Stimulated activated CD4-positive, alpha-beta T cell treated with anti-CD3 and anti-CD28 coated beads, Interleukin-2, amount 100 ng/mL, for 4 hours (primary cell): ENCODE results near the gene FEZF2.

ENCODE experiments used
- DNase-seq: peaks from one replicate; pipeline ENCODE4 v3.0.0-alpha.2; 2020; ENCODE audit warnings: low read depth

FEZF2 gene

DNA sequence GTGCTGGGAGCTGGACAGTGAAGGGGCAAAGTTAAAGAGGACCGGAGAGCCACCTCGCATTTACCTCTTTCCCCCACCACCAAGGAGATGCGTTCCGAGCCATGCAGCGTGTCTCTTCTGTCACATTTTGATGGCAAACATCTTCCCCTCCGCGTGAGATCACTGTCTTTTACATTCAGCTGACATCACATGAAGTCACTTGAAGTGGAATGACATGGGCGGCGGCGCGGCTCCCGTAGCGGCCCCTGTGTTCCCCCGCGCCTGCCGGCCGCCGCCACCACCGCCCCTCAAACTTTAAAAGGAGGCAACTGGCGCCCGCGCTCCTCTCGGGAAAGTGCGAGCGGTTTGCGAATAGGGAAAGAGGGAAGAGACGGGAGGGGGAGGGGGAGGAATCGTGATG lies at the start of gene FEZF2:
FEZF2 (minus strand) TSS at position 336 of the 400 bp plus-strand sequence. CDS start 682 bp downstream, outside the sequence.
- DNase-seq, result no peak

DNA sequence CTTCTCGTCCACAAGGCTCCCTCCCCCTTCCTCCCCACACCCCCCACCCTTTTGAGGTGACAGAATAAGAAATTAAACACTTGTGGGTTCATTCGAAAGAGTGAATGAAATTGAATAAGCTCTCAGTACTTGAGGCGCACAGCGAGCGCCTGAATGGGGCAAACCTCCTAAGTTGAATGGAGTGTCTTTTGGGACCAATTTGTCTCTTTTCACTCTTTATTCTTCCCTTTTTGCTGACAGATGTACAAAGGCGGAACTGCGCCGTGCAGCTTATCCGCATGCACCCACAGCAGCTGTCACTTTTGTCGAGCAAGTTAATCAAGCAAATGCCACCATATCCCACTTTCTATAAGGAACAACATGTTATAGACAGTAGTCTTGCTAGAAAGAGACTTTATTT lies 47.9 kb upstream of the FEZF2 start:
- no peak for DNase-seq

DNA sequence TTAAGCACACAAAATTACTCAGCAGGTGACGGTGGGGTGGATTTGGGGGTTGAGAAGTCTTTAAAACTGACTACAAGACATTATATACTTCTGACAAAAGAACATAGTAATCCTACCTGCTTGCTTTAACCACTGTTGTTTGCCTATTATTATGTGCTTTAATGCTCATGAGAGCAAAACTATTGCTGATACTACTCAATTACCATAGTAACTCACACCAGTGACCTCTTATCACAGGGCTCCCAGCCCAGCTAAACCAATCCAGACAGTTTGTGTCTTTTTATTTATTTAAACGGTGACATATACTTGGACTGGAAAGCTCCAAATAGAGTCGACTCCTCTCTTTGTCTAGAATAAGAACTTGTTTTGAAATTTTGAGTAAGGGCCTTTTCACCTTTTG lies 42.8 kb upstream of the FEZF2 start:
- no peak for DNase-seq

DNA sequence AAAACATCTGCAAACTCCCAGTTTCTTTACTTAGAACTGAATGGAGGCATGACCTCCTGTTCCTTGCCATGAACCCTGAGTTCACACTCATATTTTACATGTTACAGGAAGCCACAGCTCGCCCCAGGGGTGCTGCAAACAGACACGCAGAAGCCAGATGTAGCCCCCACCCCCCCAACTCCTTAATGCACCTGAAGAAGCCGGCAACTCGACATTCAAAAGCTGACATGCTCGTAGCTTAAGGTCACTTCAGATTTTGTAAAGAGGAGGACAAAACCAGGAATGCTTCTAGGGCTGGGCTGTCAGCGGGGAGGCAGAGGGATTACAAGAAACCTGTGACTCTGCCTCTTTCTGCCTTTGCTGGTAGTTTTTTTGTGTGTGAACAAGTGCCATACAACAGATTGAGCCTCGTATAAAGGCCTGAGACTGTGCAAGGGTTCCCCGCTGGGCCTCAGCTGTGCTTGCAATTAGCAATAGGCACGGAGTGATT lies 42.0 kb upstream of the FEZF2 start:
- DNase-seq, result no peak

DNA sequence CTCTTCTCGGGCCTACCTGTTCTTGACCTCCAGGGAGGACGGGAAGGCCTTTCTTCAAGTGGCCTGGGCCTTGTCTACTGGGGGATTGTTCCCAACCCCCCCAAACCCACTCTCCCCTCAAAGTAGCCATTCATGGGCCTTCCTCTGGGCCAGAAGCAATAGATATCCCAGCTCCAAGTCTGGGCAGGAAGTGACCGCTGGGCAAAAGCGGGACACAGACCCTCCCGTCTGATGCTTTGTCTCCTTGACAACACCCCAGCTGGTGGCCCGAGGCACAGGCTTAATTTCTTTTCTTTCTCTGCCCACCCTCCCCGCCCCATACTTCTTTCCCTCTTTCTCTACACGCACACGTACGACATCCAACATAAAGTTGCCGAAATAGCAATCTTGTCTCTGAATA lies 41.4 kb upstream of the FEZF2 start:
- DNase-seq, result no peak

DNA sequence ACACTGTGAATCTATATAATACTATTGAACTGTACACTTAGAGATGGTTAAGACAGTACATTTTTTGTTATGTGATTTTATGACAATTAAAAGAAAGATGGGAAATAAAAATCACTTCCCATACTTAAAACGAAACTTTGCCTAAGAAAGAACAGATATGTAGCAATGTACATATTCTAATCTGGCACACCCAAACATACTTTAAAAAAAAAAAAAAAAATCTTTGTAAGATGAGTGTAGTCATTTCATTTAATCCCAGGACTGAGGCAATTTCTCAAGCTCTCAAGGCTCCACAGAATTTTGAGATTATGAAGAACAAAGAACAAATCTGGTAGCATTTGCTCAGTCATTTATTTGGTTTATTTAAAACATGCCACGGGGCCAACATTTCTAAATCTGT lies 40.3 kb upstream of the FEZF2 start:
- DNase-seq, result no peak

DNA sequence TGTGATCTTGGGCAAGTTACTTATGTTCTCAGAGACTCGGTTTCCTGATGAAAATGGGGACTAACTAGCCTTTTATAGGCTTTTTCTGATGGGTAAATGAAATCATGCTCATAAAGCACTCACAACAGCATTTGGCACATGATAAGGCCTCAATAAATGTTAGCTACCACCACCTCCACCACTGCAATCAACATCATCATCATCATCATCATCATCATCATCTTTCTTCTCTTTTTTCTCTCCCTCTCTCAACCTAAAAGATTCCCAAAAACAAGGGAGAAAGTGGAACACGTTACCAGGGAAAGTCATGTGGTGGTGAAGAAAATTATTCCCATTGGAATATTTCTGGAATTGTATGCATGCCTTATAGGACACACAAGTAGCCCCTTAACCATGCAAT lies 33.6 kb upstream of the FEZF2 start:
- no peak for DNase-seq

DNA sequence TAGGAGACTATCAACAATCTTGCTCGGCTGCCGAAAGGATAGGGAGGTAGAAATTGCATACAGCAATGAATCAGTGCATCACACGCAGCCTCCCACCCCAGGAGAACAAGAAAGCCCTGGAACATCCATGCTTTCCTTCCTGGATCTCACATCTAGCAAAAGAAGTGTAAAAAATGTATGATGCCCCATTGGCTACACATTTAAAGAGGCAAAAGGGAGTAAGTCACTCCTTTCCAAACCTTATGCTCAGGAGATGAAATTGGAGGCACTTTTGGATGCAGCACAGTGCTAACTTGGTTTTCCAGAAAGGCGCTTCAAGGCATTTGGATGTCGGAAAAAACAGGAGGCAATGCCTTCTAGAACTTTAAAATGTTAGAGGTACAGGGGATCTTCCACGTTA lies 32.2 kb upstream of the FEZF2 start:
- DNase-seq, result no peak

DNA sequence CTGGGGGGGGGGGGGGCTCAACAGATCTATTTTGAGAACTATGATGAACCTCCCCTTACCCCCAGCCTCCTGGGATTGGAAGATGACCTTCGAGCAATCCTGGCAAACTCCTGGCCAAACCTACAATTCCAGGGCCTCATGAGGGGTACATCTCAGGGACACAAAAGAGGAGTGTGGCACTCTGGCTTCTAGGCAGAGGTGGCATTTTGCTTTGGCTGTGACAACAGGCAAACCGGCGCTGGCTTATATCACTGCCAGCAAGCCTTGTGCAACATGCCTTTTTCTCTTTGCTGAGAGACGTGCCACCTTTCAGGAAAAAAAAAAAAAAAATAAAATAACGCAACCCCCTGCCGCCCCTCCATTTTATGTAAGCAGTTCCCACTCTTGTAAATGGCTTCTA lies 31.8 kb upstream of the FEZF2 start:
- DNase-seq, result no peak

DNA sequence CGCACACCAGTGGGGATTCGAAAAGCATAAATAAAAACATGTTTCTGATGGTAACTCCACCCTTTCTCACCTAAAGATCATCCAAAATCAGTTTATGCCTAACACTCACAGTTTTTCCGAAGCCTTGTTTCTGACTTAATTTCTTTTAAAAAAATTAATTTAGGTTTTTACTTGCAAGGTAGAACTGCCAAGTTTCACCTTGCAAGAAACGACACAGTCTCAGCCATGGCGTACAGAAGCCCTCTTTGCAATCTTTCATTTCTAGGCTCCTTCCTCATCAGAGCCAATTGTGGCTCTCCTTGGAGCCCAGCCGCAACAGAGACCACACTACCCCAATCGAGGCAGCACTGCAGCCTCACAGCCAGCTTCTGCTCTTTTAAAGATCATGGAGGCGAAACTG lies 31.0 kb upstream of the FEZF2 start:
- no peak for DNase-seq

DNA sequence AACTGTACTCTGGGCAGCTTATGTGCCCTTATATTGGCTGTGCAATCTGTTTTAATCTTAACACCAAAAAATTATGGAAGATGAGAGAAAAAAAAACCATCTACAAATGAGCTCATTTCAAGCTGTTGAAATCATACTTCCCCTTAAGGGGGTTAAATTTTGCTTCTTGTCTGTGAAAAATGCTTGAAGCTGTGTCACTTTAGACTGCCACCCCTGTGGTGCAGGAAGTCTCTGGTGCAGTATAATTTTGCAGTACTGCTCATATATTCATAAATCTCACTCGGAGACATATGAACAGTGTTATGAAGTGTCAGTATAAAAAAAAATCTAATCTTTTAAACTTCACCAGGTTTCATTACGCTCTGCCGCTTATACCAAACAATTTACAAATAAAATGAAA lies 30.4 kb upstream of the FEZF2 start:
- no peak for DNase-seq

DNA sequence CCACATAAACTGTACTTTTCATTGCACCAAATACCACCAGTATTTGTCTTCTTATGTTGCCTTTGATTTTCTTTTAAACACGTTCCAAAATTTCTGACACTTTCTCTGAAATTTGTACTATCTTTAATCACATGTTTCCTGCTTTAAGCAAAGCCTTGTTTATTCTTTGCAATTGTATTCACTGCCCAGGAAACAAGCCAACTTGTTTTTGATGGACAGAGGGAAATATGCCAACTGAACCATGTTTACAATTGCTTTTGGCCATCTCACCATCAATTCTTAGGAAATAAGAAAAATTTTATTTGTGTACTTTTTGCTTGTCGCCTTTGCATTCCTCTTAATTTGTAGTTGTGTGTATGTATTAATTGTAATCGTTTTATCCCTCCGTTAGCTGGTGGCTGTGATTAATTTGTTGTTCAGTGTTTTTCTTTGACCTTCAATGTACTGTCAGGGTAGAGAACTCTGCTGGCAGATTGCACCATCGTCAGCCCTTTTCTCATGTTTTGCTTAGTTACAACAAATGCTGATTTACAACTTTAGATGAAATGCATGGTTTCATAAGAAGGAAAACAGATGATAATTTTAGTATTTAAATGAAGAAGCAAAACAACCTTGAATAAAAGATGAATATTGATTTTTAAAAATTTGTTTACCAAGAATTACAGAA lies 19.4 kb upstream of the FEZF2 start:
- no peak for DNase-seq

DNA sequence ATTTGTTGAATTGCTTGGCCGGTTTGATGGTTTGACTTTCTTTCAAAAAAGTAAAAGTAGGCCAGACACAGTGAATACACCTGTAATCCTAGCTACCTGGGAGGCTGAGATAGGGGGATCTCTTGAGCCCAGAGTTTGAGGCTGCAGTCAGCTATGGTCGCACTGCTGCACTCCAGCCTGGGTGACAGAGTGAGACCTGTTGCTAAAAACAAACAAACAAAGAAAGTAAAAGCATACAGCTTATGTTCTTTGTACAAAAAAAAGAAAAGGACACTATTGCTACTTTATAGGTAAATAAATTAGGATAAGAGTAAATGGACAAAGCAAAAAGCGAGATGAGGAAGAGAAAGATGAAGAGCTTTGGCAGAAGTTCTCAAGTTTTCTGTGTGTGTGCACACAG lies 13.9 kb upstream of the FEZF2 start:
- DNase-seq, result no peak

DNA sequence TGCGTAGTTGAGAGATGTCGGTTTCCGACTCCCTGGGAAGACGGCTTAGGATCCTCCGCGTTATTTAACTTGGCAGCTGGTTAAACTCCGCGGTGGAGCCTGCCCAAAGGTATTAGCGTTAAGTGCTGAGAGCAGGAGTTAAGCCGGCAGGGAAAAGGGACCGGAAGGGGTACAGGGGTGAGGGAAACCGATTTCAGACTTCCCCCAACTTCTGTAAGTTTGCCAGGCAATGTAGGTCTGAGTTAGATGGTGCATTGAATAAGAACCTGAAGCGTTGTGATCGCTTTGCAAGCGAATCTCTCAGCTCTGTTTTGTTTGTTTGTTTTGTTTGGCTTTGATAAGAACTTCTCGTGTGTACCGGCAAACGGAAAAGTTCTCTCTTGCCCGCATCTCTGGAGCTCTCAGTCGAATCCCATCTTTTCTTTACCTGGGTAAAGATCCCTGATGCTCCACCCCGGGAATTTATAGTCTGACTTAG lies 6.0 kb upstream of the FEZF2 start:
- no peak for DNase-seq

DNA sequence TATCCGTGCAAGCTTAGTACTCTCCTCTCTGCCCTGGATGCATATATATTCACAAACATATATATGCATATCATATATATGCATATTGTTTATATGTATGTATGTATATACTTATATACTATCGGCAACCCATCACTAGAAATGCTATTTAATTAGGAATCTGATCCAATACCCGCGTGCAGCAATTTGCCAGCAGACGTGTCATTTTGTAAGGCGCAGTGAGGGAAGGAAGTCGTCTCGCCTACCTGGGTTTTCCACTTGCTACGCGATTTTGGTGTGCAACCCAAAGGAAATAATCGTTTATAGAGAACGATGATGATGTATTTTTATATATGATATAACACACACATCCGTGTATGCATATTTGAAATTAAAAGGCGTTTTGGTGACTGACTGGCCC lies 5.6 kb upstream of the FEZF2 start:
- no peak for DNase-seq

DNA sequence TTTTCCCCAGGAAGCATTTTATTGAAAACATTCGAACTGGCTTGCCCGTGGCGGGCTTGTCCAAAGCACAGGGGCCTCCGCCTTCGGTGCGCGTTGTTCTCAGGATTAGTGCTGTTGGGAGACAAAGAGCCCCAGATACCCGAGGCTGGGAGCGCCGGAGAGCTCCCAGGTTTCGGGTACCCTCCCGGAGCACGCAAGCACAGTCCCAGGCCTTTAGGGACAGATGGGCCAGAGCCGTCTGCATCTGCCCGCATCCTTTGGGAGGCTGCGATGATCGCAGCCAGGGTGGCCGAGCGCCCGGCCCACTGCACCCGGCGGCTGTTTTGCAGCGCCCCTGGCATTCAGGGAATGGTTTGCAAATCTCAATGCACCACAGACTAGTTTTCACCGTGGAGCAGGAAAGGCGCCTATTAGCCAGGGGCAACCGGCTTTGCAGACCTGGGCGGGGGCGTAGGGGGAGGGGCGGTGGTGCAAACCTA lies 5.0 kb upstream of the FEZF2 start:
- DNase-seq, result no peak

DNA sequence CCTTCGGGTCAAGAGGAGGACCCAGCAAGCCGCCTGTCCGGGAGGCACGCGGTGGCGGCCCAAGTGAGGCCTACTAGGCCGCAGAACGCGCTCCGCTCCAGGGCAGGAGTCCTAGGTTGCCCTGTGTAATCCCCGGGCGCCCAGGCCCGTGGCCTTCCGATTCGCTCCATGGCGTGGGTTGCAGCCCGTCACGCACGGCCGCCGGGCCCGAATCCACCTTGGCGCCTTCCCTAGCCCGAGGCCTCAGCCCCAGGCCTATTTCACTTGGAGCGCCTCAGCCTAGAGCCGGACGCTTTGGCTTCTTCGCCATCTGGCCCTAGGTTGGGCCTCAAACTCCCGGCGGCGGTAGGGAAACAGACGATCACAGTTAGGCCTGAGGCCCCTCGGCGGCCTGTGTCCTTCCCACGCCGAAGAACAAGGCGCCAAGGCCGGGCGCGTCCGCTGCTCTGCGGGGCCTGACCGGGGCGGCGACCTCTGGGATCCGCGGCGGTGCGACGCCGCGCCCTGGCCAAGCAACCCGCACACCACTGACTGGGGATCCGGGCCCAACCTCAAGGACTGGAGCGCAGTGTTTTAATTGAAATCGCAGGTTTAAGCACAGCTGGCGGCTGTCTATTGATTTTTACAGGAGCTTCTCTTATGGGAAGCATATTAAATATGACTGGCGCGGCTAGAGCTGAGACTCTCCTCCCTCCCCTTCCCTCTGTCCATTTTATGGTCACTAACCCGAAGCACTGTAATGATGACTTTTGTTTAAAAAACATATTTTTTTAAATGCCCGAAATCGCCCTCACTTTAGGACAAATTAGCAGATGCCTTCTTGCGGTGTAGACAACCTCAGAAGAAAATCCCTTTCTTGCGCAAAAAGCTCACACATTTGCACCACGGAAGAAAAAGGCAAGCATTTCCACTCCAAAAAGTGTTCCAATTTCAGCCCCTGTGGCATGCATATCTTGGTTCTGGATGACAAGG lies 3.8 kb upstream of the FEZF2 start:
- no peak for DNase-seq

DNA sequence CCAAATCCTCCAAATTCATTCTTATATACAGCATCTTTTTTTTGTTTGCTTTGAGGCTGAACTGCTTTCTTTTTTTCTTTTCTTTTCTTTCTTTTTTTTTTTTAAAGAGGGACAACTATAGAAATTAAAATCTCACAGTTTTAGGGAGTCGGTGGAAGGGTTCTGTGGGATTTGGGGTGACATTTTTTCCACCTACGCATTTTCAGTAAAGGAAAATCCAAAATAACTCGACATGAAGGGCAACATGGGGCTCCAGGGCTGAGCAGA lies 3.0 kb upstream of the FEZF2 start:
- DNase-seq, result no peak

DNA sequence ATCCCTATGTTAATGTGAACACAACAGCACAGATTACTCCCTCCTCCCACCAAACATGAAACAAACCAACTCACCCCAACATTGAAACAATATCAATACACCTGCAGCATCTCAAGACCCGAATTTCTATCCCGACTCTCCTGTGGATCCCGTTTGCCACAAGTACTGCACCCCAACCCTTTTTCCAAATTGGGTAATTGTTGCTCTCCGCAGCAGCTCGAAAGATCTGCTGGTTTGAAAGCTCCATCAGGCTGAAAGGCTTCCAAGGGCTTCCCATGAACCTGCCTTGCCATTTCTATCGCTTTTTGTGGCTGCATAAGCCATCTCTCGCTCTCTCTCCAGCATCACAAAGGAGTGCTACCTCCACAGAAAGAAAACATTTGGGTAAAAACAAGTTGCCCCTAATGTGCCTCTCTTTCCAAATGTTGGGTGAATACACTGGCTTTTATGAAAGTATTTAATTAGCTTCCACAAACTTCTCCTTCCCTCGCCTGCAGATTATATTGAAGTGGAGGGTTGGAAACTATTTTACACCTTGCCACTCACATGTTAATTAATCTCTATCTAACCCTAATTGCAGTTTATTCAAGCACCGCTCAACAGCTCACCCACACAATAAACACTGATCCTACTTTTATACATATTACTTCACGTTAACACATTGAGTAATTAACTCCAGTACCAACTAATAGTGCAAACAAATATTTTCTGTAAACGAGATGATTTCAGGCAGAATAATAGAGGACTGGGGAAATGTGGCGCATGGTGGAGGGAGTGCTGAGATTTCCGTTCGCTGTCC lies 2.5 kb upstream of the FEZF2 start:
- no peak for DNase-seq

DNA sequence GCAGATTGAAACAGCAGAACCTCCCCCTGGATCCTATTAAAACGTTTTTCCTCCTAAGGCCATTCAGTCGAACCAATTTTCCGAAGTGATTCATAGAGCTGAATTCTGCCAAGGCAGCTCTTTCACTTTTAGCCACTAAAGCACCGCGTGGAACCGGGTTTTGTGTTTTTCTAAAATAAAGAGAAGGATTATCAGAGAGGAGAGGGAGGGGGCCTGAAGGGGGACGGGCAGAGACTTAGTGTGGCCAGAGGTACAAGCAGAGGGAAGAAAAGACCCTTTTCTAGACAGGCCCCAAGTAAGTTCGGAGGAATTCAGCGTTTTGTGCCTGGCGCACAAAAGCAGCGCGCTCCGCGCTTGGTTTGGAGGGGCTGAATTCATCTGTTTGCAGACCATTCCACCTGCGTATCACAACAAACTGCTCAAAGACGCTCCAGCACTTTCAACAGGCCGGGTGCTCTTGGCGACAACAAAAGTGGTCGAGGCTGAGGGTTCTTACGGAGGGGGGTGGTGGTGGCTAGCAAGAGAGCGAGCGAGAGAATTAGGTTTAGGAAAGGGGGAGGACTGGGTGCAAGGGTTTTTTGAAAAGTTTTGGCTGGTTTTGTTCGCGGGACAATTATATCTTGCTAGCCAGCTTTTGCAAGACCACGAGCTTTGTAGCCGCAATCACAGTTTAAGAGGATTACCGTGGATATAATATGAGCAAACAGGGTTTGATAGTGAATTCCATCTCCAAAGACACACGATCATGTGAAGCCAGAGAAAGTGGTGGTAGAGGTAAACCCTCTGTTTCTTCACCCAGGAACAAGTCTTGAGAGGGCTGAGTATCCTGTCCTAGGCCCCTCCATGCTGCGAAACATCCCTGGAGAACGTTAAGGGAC lies 1.2 kb upstream of the FEZF2 start:
- DNase-seq, result no peak

DNA sequence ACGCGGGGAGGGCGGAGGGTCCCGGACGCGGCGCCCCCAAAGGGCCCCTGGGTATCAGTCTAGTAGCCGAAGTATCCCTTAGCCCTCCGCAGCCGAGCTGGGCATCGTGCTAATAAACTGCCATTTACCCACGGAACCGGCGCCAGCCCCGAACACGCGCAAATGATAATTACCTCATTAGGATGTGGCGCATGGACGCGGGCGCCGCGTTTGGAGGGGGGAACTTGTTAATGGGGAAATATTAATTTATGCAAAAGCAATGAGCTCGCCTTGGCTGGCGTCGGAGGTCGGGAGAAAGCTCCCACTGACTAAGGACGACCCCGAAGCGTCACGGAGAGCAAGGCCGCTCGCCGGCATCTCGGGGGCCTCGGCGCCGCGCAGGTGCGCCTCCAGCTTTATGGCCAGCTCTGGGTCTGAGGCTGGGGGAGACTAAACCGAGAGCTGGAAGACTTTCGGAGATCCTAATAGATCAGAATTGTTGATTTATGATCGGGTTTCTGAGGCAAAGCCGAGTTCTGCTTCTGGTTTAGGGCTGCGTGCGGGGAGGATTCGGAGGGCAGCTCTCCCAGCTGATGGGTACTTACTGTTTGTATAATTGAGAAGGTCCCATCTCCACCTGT lies 474 bp upstream of the FEZF2 start:
- no peak for DNase-seq
